Activated gamma-delta T cell treated with Interleukin-2 at 50 U/mL for 16 hours (primary cell): Measurements from ENCODE around the gene VAC14.
"Not testable (repeated sequence)": the region's sequence is repeated elsewhere in the genome, so short reads cannot be mapped to it uniquely, and the experiment has no call there.

Experiments used
- DNase-seq: peaks from one replicate; pipeline ENCODE4 v3.0.0-alpha.2; 2020

Gene VAC14

GRCh38 chr16:70758786-70759185 lies 42.2 kb downstream of the VAC14 start:
- DNase-seq, result no peak

- DNase-seq, result no peak
These were observed 43.8 kb downstream of the VAC14 start for GRCh38 chr16:70757183-70757582.

- DNase-seq, result no peak
These were observed 44.9 kb downstream of the VAC14 start for GRCh38 chr16:70756071-70756470.

GRCh38 chr16:70754851-70755600 lies 45.9 kb downstream of the VAC14 start:
- DNase-seq, result no peak

- DNase-seq, result no peak
These were observed 46.6 kb downstream of the VAC14 start for GRCh38 chr16:70754371-70754770.

GRCh38 chr16:70753694-70754325 lies 47.1 kb downstream of the VAC14 start:
- no peak for DNase-seq

- DNase-seq, result no peak
These were observed 47.7 kb downstream of the VAC14 start for GRCh38 chr16:70753228-70753627.

GRCh38 chr16:70752426-70752825 lies 48.5 kb downstream of the VAC14 start:
- DNase-seq, result no peak

GRCh38 chr16:70751593-70751992 lies 49.4 kb downstream of the VAC14 start:
- DNase-seq, result no peak

- no peak for DNase-seq
These were observed 50.0 kb downstream of the VAC14 start for GRCh38 chr16:70750893-70751467.

GRCh38 chr16:70749681-70750601 lies 51.0 kb downstream of the VAC14 start:
- DNase-seq, result no peak

- no peak for DNase-seq
These were observed 51.8 kb downstream of the VAC14 start for GRCh38 chr16:70749006-70749678.

GRCh38 chr16:70747703-70748631 lies 53.0 kb downstream of the VAC14 start:
- DNase-seq, result no peak

- DNase-seq, result no peak
These were observed 54.1 kb downstream of the VAC14 start for GRCh38 chr16:70746708-70747424.

- no peak for DNase-seq
These were observed 54.8 kb downstream of the VAC14 start for GRCh38 chr16:70746040-70746707.

GRCh38 chr16:70745536-70746025 lies 55.4 kb downstream of the VAC14 start:
- no peak for DNase-seq

GRCh38 chr16:70744366-70744765 lies 56.6 kb downstream of the VAC14 start:
- DNase-seq, result no peak

- no peak for DNase-seq
These were observed 57.2 kb downstream of the VAC14 start for GRCh38 chr16:70743791-70744190.

GRCh38 chr16:70742967-70743366 lies 58.0 kb downstream of the VAC14 start:
- DNase-seq, result not testable (repeated sequence)

GRCh38 chr16:70741783-70742125 lies 59.2 kb downstream of the VAC14 start:
- no peak for DNase-seq
